Thymus (tissue), 14 donors: ENCODE data around the gene IGFBP4. TPM values are rescaled to one million over a fixed set of nuclear protein-coding genes. Genes with fewer than 3 reads are reported as not detected.
"Not testable (repeated sequence)": the region's sequence is repeated elsewhere in the genome, so short reads cannot be mapped to it uniquely, and the experiment has no call there.

Source experiments
- DNase-seq, 9 donors: peaks; one replicate each; pipeline ENCODE4 v3.0.0-alpha.2; 2013; ENCODE audit warnings: low spot score in 9 of 9, low read depth in 6 of 9, missing footprints in 1 of 9
- H3K27ac ChIP-seq, 2 donors: one replicate each; pipeline ENCODE4 v1.5.1; 2013; ENCODE audit warnings: control low read depth in 1 of 2, low read depth in 1 of 2, low read length in 1 of 2, mild to moderate bottlenecking in 1 of 2, moderate library complexity in 1 of 2
- H3K27me3 ChIP-seq, 2 donors: one replicate each; pipeline ENCODE4 v1.5.1; 2013; ENCODE audit warnings: low read length in 1 of 2; ENCODE audit not compliant: control insufficient read depth in 2 of 2, insufficient read depth in 1 of 2
- H3K36me3 ChIP-seq, 2 donors: one replicate each; pipeline ENCODE4 v1.5.1; 2013; ENCODE audit warnings: low read length in 1 of 2, mild to moderate bottlenecking in 1 of 2, moderate library complexity in 1 of 2; ENCODE audit not compliant: control insufficient read depth in 2 of 2, insufficient read depth in 2 of 2
- H3K4me1 ChIP-seq, 2 donors: one replicate each; pipeline ENCODE4 v1.5.1; 2013; ENCODE audit warnings: low read length in 2 of 2; ENCODE audit not compliant: control insufficient read depth in 2 of 2, insufficient read depth in 2 of 2
- H3K4me3 ChIP-seq, 2 donors: one replicate each; pipeline ENCODE4 v1.5.1; 2013; ENCODE audit warnings: low read length in 2 of 2, control low read depth in 1 of 2, mild to moderate bottlenecking in 1 of 2
- H3K9me3 ChIP-seq, 2 donors: one replicate each; pipeline ENCODE4 v1.5.1; 2013; ENCODE audit warnings: low read length in 1 of 2, mild to moderate bottlenecking in 1 of 2; ENCODE audit not compliant: control insufficient read depth in 2 of 2, insufficient read depth in 1 of 2
- WGBS: extraction: QIAGEN DNeasy Blood & Tissue Kit; methylation state at CpG from one replicate; pipeline ENCODE4 v1.1.7; 2013; 5-methylcytosine and 5-hydroxymethylcytosine counted together
- long read RNA-seq, 10 donors: transcript quantifications; one replicate each; lab custom pipeline, GENCODE V29; 2026
- polyA plus RNA-seq: library from polyadenylated mRNA; stranded (reverse); fragments of 200-250 nt; gene quantifications from one replicate; pipeline ENCODE4 v1.2.3, GENCODE V29; 2013
- total RNA-seq: library from RNA; stranded (reverse); fragments of 120-200 nt; gene quantifications from one replicate; pipeline ENCODE4 v1.2.4, GENCODE V29; 2013
- donor health status: healthy.

Gene IGFBP4
- total RNA-seq (11.0 TPM), polyA plus RNA-seq (161 TPM)
- long read RNA-seq, donor 1 = 0 reads
- long read RNA-seq, donor 2 = 0 reads
- long read RNA-seq, donor 3, transcript IGFBP4-201 (4 exons, 2,200 nt) = major isoform, 14 of 14 reads
- long read RNA-seq, donor 3, partial matches to known transcripts = 0 of 14 reads
- long read RNA-seq, donor 3, other reads (novel, unspliced or antisense) = 0 of 14 reads
- long read RNA-seq, donor 4, transcript IGFBP4-201 (4 exons, 2,200 nt) = major isoform, 13 of 31 reads
- long read RNA-seq, donor 4, partial matches to known transcripts = 18 of 31 reads
- long read RNA-seq, donor 4, other reads (novel, unspliced or antisense) = 0 of 31 reads
- long read RNA-seq, donor 5, transcript IGFBP4-201 (4 exons, 2,200 nt) = major isoform, 56 of 100 reads
- long read RNA-seq, donor 5, partial matches to known transcripts = 44 of 100 reads
- long read RNA-seq, donor 5, other reads (novel, unspliced or antisense) = 0 of 100 reads
- long read RNA-seq, donor 6, transcript IGFBP4-201 (4 exons, 2,200 nt) = major isoform, 13 of 13 reads
- long read RNA-seq, donor 6, partial matches to known transcripts = 0 of 13 reads
- long read RNA-seq, donor 6, other reads (novel, unspliced or antisense) = 0 of 13 reads
- long read RNA-seq, donor 7, transcript IGFBP4-201 (4 exons, 2,200 nt) = major isoform, 7 of 7 reads
- long read RNA-seq, donor 7, partial matches to known transcripts = 0 of 7 reads
- long read RNA-seq, donor 7, other reads (novel, unspliced or antisense) = 0 of 7 reads
- long read RNA-seq, donor 8, transcript IGFBP4-201 (4 exons, 2,200 nt) = major isoform, 13 of 18 reads
- long read RNA-seq, donor 8, partial matches to known transcripts = 5 of 18 reads
- long read RNA-seq, donor 8, other reads (novel, unspliced or antisense) = 0 of 18 reads
- long read RNA-seq, donor 9, transcript IGFBP4-201 (4 exons, 2,200 nt) = major isoform, 5 of 11 reads
- long read RNA-seq, donor 9, partial matches to known transcripts = 6 of 11 reads
- long read RNA-seq, donor 9, other reads (novel, unspliced or antisense) = 0 of 11 reads
- long read RNA-seq, donor 10, transcript IGFBP4-201 (4 exons, 2,200 nt) = major isoform, 16 of 16 reads
- long read RNA-seq, donor 10, partial matches to known transcripts = 0 of 16 reads
- long read RNA-seq, donor 10, other reads (novel, unspliced or antisense) = 0 of 16 reads

DNA sequence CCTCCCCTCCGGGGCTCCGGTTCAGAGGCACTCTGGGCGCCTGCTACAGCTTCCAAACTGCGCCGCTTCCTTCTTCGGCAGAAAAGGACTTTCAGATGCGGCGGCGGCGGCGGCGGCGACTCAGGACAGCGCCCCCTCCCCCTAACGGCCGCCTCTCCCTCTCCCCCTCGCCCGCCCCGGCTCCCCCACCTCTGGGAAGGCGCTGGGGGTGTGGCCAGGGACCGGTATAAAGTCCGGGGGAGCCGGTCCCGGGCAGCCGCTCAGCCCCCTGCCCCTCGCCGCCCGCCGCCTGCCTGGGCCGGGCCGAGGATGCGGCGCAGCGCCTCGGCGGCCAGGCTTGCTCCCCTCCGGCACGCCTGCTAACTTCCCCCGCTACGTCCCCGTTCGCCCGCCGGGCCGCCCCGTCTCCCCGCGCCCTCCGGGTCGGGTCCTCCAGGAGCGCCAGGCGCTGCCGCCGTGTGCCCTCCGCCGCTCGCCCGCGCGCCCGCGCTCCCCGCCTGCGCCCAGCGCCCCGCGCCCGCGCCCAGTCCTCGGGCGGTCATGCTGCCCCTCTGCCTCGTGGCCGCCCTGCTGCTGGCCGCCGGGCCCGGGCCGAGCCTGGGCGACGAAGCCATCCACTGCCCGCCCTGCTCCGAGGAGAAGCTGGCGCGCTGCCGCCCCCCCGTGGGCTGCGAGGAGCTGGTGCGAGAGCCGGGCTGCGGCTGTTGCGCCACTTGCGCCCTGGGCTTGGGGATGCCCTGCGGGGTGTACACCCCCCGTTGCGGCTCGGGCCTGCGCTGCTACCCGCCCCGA is at the start of gene IGFBP4:
Gene IGFBP4, plus strand, starts transcription at position 255 of the 792 bp plus-strand sequence. Its CDS starts 286 bp downstream, at position 541.
- H3K9me3 ChIP-seq = no peaks in the 10 kb centered on the region
- WGBS = 1% methylated on average over 98 of the region's 98 CpGs
- peaks cover 23 to 65% of the 10 kb centered on the region in 2 donors for H3K27me3 ChIP-seq
- DNase-seq = peak in 6 of 9 donors; percentile 30 to 71 (median 43)
- H3K36me3 ChIP-seq = no peaks in the 10 kb centered on the region
- H3K4me3 ChIP-seq = peak within 1 kb of the TSS; percentile 28 to 74
- H3K4me1 ChIP-seq = peaks cover 2 to 30% of the 10 kb centered on the region in 2 donors
- peak within 1 kb of the TSS; percentile 47 to 70 for H3K27ac ChIP-seq

DNA sequence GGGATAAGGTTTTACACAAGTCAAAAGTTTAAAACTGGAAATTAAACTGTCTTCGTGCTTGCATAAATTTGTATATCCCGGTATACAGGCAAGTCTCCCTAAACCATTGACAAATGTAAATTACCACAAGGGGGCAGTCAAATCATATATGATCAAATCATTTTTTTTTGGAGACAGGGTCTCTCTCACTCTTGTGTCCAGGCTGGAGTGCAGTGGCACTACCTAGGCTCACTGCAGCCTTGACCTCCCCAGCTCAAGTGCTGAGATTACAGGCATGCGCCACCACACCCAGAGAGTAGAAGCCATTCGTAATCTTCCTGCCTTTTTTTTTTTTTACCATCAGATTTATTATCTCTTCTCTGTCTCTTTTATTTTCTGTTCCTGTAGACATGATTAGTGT is 44.1 kb upstream of the IGFBP4 start:
- peaks cover 10 to 93% of the 10 kb centered on the region in 2 donors for H3K36me3 ChIP-seq
- WGBS = 95% methylated on average over 4 of the region's 4 CpGs
- DNase-seq = peak in 5 of 9 donors; percentile 25 to 80 (median 41)

GRCh38 chr17:40402668-40403067 is 40.6 kb upstream of the IGFBP4 start:
- no peaks in the 10 kb centered on the region for H3K27me3 ChIP-seq
- H3K4me3 ChIP-seq = no peak overlapping the region
- DNase-seq = no peak
- H3K27ac ChIP-seq = no peak overlapping the region
- H3K36me3 ChIP-seq = peaks cover 17 to 91% of the 10 kb centered on the region in 2 donors
- no peaks in the 10 kb centered on the region for H3K9me3 ChIP-seq
- WGBS = 94% methylated on average over 1 of the region's 1 CpG
- H3K4me1 ChIP-seq = no peaks in the 10 kb centered on the region

More for the DNA sequence above, 44.1 kb upstream of the IGFBP4 start:
- Histone ChIP-seq H3K27me3 (no peaks in the 10 kb centered on the region), H3K4me3 (no peak overlapping the region), H3K9me3 (no peaks in the 10 kb centered on the region), H3K27ac (no peak overlapping the region), H3K4me1 (no peaks in the 10 kb centered on the region)

DNA sequence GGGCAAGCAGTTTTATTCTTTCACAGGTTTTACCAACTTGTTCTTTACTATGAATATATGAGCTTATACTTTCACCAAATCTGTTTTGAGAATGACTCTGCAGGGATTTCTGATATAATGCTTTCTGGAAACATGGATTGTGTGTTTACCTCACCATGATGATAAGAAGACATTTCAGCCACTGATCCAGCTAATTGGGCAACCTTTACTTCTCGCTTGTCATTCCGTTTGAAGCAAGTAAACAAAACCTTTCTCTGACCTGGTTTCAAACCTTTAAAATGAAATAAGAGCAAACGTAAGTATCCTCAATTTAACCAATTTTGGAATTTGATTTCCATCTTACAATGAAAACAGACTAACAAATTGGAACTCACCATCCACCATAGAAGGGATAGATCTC is 39.2 kb upstream of the IGFBP4 start:
- Histone ChIP-seq H3K4me3 (no peak overlapping the region), H3K27me3 (no peaks in the 10 kb centered on the region), H3K36me3 (peaks cover 17 to 89% of the 10 kb centered on the region in 2 donors), H3K4me1 (no peaks in the 10 kb centered on the region), H3K9me3 (no peaks in the 10 kb centered on the region), H3K27ac (no peak overlapping the region)
- no peak for DNase-seq
- WGBS = 95% methylated on average over 3 of the region's 3 CpGs

- WGBS = 97% methylated on average over 3 of the region's 3 CpGs
- no peak for DNase-seq
- H3K27ac ChIP-seq = no peak overlapping the region
- H3K4me3 ChIP-seq = no peak overlapping the region
- no peaks in the 10 kb centered on the region for H3K9me3 ChIP-seq
- no peaks in the 10 kb centered on the region for H3K27me3 ChIP-seq
- H3K4me1 ChIP-seq = no peaks in the 10 kb centered on the region
- peaks cover 18 to 86% of the 10 kb centered on the region in 2 donors for H3K36me3 ChIP-seq
Observed at GRCh38 chr17:40407460-40407859, 35.8 kb upstream of the IGFBP4 start.

- not testable (repeated sequence) for H3K9me3 ChIP-seq, H3K27ac ChIP-seq, H3K4me1 ChIP-seq, H3K27me3 ChIP-seq, H3K4me3 ChIP-seq, DNase-seq
- WGBS = 96% methylated on average over 4 of the region's 4 CpGs
- peaks cover 18 to 83% of the 10 kb centered on the region in 2 donors for H3K36me3 ChIP-seq
Observed at GRCh38 chr17:40409540-40409939, 33.7 kb upstream of the IGFBP4 start.

- Histone ChIP-seq H3K9me3 (no peaks in the 10 kb centered on the region), H3K36me3 (peaks cover 18 to 78% of the 10 kb centered on the region in 2 donors), H3K27ac (no peak overlapping the region), H3K4me1 (peaks cover 0 to 1% of the 10 kb centered on the region in 2 donors), H3K4me3 (no peak overlapping the region), H3K27me3 (no peaks in the 10 kb centered on the region)
- WGBS = 94% methylated on average over 1 of the region's 1 CpG
- no peak for DNase-seq
Observed at GRCh38 chr17:40410082-40410481, 33.2 kb upstream of the IGFBP4 start.

DNA sequence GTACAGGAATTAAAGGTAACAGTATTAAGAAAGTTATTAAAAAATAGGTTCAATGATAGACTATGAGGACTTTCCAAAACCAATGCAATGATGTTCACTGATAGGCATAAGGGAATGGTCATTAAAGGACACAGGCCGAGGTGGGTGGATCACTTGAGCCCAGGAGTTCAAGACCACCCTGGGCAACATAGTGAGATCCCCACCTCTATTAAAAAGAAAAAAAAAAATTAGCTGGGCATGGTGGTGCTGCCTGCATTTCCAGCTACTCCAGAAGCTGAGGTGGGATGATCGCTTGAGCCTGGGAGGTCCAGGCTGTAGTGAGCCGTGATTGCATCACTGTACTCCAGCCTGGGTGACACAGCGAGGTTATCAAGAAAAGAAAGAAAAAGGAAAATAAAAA is 31.4 kb upstream of the IGFBP4 start:
- Histone ChIP-seq H3K4me1 (peaks cover 5 to 12% of the 10 kb centered on the region in 2 donors), H3K27ac (no peak overlapping the region), H3K4me3 (no peak overlapping the region), H3K9me3 (no peaks in the 10 kb centered on the region), H3K27me3 (no peaks in the 10 kb centered on the region), H3K36me3 (peaks cover 8 to 69% of the 10 kb centered on the region in 2 donors)
- no peak for DNase-seq
- 99% methylated on average over 4 of the region's 4 CpGs for WGBS
